ENCODE measurements around the gene PANX2.
A peak's percentile ranks its signal among the peaks of the same experiment; 100 is the strongest.

PANX2 gene

GRCh38 chr22:50217543-50218152 is 47.1 kb downstream of the PANX2 start:
- no peak for DNase-seq

GRCh38 chr22:50218153-50218995 is 47.8 kb downstream of the PANX2 start:
- DNase-seq = no peak

- DNase-seq = peak; percentile 80
These were observed 48.6 kb downstream of the PANX2 start for GRCh38 chr22:50218996-50219727.

GRCh38 chr22:50219800-50220602 is 49.5 kb downstream of the PANX2 start:
- DNase-seq = no peak

- no peak for DNase-seq
These were observed 50.3 kb downstream of the PANX2 start for GRCh38 chr22:50220603-50221409.

- no peak for DNase-seq
These were observed 51.1 kb downstream of the PANX2 start for GRCh38 chr22:50221410-50222300.

GRCh38 chr22:50222508-50222907 is 52.0 kb downstream of the PANX2 start:
- DNase-seq = no peak

- DNase-seq = no peak
These were observed 53.5 kb downstream of the PANX2 start for GRCh38 chr22:50224071-50224470.

- DNase-seq = no peak
These were observed 54.9 kb downstream of the PANX2 start for GRCh38 chr22:50225200-50225969.

GRCh38 chr22:50226063-50226874 is 55.7 kb downstream of the PANX2 start:
- no peak for DNase-seq

- no peak for DNase-seq
These were observed 56.3 kb downstream of the PANX2 start for GRCh38 chr22:50226875-50227165.

- no peak for DNase-seq
These were observed 57.2 kb downstream of the PANX2 start for GRCh38 chr22:50227579-50228215.

- DNase-seq = no peak
These were observed 57.8 kb downstream of the PANX2 start for GRCh38 chr22:50228366-50228765.

- no peak for DNase-seq
These were observed 58.8 kb downstream of the PANX2 start for GRCh38 chr22:50229370-50229769.

Data from right forelimb (tissue), 1 donor.